ENCODE measurements around the gene SLC10A3. TPM values are rescaled to one million over a fixed set of nuclear protein-coding genes. Genes with fewer than 3 reads are reported as not detected.

The SLC10A3 gene
- polyA plus RNA-seq, 3 donors: 25.3 to 33.1 (median 26.7) TPM

- Mint-ChIP-seq H3K4me3 (no peak overlapping the region), H3K27ac (no peak overlapping the region), H3K4me1 (peaks cover 6% of the 10 kb centered on the region), H3K36me3 (peaks cover 36 to 49% of the 10 kb centered on the region in 2 donors), H3K27me3 (ENCODE audit: low read depth in 3 of 3) (peaks cover 8 to 23% (median 10%) of the 10 kb centered on the region in 3 donors), H3K9me3 (peaks cover 0 to 10% (median 4%) of the 10 kb centered on the region in 7 donors)
- Histone ChIP-seq H3K79me2 (ENCODE audit: insufficient read depth, low read length) (no peaks in the 10 kb centered on the region), H2AFZ (ENCODE audit: insufficient read depth, low read depth, low read length, poor library complexity, severe bottlenecking) (no peak overlapping the region), H3K4me1 (ENCODE audit: control insufficient read depth in 1 of 2, insufficient read depth in 2 of 2, low read length in 2 of 2) (no peaks in the 10 kb centered on the region), H3K4me2 (replicated peaks; ENCODE audit: extremely low read depth, low read length, poor library complexity, severe bottlenecking) (no peak overlapping the region), H3K27ac (ENCODE audit: low read depth in 1 of 2, low read length in 2 of 2) (no peak overlapping the region), H3K27me3 (ENCODE audit: control insufficient read depth in 2 of 2, insufficient read depth in 2 of 2, low read length in 2 of 2) (peaks cover 0 to 7% of the 10 kb centered on the region in 2 donors), H3K9ac (ENCODE audit: insufficient read depth, low read length, poor library complexity, severe bottlenecking) (no peak overlapping the region), H3K9me3 (replicated peaks in 1 of 2; ENCODE audit: control insufficient read depth in 1 of 2, insufficient read depth in 1 of 2, low read length in 2 of 2) (no peaks in the 10 kb centered on the region), H3K4me3 (replicated peaks in 1 of 3; ENCODE audit: low read depth in 2 of 3, low read length in 3 of 3) (no peak overlapping the region), H4K20me1 (ENCODE audit: insufficient read depth, low read length) (no peaks in the 10 kb centered on the region), H3K36me3 (replicated peaks in 1 of 2; ENCODE audit: control insufficient read depth in 1 of 2, insufficient read depth in 2 of 2, low read length in 2 of 2) (peaks cover 36% of the 10 kb centered on the region in 2 donors)
- WGBS (ENCODE audit: insufficient coverage): no CpG with 5 or more reads among the region's 9 CpGs
- intact Hi-C loops (cut with micrococcal nuclease): no loop called here
- no peak for TF ChIP-seq CTCF (IDR thresholded peaks at IDR 0.05)
- no peak for DNase-seq
These were observed 37.6 kb downstream of the SLC10A3 start for GRCh38 chrX:154452823-154453222.

DNA sequence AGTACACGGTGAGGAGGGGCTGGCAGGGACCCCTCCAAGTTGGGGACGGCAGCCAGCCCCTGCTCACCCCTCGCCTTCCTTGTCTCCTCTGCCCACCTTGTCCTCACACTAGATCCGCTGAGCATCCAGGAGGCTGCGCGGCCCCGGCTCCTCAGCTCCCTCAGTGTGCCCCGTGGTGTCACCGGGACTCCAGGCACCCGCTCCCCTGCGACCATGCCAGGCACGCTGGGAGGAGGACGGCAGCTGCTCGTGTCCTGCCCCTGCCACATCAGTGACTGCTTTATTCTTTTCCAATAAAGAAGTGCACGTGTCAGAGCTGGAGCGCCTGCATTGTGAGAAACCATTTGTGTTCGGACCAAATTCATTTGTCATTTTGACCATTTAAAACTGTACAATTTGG lies 40.1 kb downstream of the SLC10A3 start:
- H3K27me3 ChIP-seq (ENCODE audit: control insufficient read depth in 2 of 2, insufficient read depth in 2 of 2, low read length in 2 of 2): no peaks in the 10 kb centered on the region
- DNase-seq: no peak
- no peak overlapping the region for H3K4me3 Mint-ChIP-seq
- peaks cover 0 to 16% (median 0%) of the 10 kb centered on the region in 3 donors for H3K27me3 Mint-ChIP-seq (ENCODE audit: low read depth in 3 of 3)
- H3K9me3 Mint-ChIP-seq: peaks cover 0 to 4% (median 0%) of the 10 kb centered on the region in 7 donors
- no peak overlapping the region for H3K4me2 ChIP-seq (replicated peaks; ENCODE audit: extremely low read depth, low read length, poor library complexity, severe bottlenecking)
- H3K27ac Mint-ChIP-seq: no peak overlapping the region
- intact Hi-C loops (cut with micrococcal nuclease): no loop called here
- H3K4me3 ChIP-seq (replicated peaks in 1 of 3; ENCODE audit: low read depth in 2 of 3, low read length in 3 of 3): no peak overlapping the region
- peaks cover under 1 to 3% of the 10 kb centered on the region in 2 donors for H3K4me1 ChIP-seq (ENCODE audit: control insufficient read depth in 1 of 2, insufficient read depth in 2 of 2, low read length in 2 of 2)
- H3K9ac ChIP-seq (ENCODE audit: insufficient read depth, low read length, poor library complexity, severe bottlenecking): no peak overlapping the region
- peaks cover 1% of the 10 kb centered on the region for H3K79me2 ChIP-seq (ENCODE audit: insufficient read depth, low read length)
- peaks cover 54 to 67% of the 10 kb centered on the region in 2 donors for H3K36me3 Mint-ChIP-seq
- H3K9me3 ChIP-seq (replicated peaks in 1 of 2; ENCODE audit: control insufficient read depth in 1 of 2, insufficient read depth in 1 of 2, low read length in 2 of 2): no peaks in the 10 kb centered on the region
- H2AFZ ChIP-seq (ENCODE audit: insufficient read depth, low read depth, low read length, poor library complexity, severe bottlenecking): no peak overlapping the region
- peaks cover 6% of the 10 kb centered on the region for H3K4me1 Mint-ChIP-seq
- 100% methylated on average over 4 of the region's 17 CpGs for WGBS (ENCODE audit: insufficient coverage)
- no peak overlapping the region for H3K27ac ChIP-seq (ENCODE audit: low read depth in 1 of 2, low read length in 2 of 2)
- no peak for TF ChIP-seq CTCF (IDR thresholded peaks at IDR 0.05)
- H3K36me3 ChIP-seq (replicated peaks in 1 of 2; ENCODE audit: control insufficient read depth in 1 of 2, insufficient read depth in 2 of 2, low read length in 2 of 2): peaks cover 40 to 45% of the 10 kb centered on the region in 2 donors
- H4K20me1 ChIP-seq (ENCODE audit: insufficient read depth, low read length): peaks cover 2% of the 10 kb centered on the region
